ENCODE measurements around the gene SH3BP4.

Gene SH3BP4

DNA sequence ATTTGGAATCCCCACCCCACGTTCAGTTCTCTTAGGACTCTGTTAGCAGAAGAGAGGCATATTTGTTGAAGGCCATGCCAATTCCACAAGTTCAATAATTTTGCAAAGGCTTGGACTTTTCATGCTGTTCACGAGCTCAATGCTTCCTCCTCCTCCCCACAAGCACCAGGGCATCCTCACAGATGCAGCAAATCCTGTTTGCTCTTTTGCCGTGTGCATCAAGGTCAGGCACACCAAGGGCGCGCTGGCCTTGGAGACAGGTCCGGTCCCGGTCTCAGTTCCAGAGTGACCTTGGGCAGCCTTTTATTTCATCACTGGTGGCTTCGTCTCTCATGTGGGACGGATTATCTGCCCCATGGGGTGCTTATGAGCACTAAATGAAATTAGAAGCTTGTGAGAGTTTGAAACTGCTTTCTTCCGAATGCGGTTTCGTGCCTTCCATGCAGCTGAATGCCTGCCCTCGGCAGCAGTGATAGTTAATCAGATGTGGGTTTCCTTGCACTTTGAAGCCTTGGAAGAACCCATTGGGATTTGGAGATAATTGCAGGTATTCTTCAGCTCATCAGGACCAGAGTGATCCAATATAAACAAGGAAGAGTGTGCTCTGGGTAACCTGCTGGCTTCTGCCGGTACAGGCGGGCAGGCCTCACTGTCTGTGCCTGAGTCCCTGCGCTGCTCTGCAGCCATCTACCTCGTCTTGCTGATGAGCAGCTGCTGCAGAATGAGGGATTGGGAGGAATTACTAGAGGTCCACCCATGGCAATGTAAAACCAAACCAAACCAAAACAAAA, 140.8 kb downstream of the SH3BP4 start:
- no peak for DNase-seq (ENCODE audit: low spot score)

DNA sequence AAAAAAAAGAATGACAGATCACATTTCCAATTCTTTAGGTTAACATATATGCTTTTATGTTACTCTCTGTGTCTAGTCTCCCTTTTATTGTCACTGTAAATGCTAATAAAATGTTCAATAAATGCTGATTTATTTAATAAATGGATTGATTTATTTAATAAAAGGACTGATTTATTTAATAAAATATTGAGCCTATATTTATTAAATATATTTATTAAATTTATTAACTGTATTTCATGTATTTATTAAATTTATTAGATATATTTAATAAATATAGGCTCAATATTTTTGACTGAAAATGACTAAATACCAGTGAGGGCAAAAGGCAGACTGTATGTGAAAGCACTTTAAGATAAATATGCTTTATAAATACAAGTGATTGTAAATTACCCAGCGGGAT, 142.6 kb downstream of the SH3BP4 start:
- DNase-seq (ENCODE audit: low spot score): no peak

DNA sequence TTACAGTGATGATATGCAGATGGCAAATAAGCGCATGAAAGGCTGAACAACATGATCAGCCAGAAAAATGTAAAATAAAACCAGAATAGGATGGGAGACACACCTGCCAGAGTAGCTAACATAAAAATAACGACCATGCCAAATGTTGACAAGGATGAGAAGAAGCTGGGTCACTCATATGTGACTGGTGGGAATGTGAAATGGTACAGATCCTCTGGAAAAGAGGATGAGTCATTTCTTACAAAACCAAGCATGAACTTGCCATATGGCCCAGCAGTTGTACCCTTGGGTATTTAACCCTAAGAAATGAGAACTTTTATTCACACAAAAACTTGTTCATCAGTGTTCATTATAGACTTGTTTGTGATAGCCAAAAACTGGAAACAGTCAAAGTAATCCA, 143.8 kb downstream of the SH3BP4 start:
- no peak for DNase-seq (ENCODE audit: low spot score)

DNA sequence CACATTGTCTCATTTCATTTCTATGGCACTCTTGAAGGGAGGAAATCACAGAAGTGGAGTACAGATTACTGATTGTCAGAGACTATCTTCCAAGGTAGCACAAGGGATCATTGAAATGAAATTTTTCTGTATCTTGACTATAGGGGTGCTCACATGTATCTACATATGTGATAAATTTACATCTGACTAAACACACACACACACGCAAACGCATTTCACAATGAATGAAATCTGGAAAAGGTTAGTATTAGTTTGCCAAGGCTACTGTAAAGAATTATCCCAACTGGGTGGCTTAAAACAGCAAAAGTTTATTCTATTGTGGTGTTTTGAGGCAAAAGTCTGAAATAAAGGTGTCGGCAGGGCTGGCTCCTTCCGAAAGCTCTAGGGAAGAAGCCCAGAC, 144.6 kb downstream of the SH3BP4 start:
- no peak for DNase-seq (ENCODE audit: low spot score)

DNA sequence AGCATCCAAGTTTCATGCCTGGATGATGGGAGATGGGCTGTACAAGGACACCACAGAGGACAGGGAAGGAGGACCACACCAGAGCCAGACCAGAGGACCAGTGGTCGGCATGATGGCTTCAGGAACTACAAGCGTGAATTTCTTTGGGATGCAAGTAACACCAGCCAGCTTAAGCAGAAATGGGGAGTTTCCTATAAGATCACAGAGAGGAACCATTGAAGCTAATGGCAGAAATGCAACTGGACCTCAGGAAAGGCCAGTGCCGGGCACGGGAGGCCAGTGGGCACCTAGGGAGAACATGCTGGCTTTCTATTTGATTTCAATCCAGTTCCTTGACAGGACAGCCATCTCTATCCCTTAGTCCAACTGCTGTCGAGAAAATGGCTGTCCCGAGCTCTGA, 145.4 kb downstream of the SH3BP4 start:
- no peak for DNase-seq (ENCODE audit: low spot score)

DNA sequence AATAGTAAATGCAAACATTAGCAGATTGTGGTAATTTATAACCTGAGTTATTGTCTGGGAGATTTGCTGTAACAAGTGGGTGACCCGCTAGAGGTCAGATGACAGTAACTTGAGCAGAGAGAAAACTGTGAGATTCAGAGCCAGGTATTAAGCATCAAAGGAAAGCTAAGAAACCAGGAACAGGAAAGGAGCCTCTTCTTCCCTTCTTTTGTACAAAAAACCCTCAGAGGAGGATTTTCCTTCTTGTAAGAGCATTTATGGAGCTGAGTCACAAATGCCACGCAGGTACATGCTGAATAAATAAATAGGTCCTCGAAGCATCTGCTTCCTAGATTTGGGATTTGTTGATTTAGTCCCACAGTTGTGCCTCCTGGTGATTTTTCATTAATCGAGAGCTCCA, 146.5 kb downstream of the SH3BP4 start:
- no peak for DNase-seq (ENCODE audit: low spot score)

DNA sequence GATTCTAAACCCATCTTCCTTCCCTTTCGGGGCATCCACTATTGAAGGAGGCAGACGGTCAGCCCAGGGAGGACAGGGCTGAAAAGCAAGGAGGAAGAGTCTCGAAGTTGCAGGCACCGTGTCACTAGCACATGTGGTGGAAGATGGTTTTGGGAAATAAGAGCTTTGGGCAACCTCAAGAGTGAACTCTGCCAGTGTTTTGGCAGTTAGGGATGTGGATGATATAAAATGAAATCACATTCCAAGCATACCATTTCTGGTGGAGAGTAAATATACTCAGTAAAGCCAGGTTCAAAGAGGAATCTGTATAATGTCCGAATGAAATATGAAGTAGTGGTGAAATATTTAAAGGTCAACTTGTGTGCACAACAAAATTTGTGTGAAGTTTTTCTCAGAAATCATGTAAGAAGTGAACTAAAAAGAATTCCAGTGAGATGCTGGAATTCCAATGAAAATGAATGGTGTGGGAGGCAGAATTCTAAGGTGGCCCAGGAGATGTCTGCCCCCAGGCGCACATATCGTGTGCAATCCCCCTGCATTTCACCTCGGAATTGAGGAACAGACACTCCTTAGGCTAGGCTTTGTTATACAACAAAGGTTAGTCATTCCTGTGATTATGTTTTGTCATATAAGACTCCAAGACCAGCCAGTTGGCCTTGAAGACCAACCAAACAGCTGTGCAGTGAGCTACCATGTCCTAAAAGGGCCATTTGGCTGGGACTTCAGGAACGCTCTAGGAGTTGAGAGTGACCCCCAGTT, 147.1 kb downstream of the SH3BP4 start:
- DNase-seq (ENCODE audit: low spot score): no peak

DNA sequence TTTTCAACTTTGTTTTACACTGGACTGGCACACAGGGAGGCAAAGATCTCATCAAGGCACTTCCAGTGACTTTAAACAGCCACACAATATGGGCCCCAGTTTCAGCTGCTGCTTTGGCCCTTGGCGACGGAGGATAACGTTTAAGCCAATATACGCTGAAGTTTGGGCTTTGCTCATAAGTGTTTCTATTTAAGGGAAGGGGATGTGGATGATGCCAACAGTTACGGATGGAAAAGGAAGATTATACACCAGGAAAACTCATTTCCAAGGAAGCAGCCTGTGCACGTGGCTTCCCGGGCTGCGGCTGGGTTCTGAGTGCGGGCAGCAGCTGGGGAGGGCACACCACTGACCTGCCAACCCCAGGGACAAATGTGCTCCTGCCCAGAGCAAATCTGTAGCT, 151.1 kb downstream of the SH3BP4 start:
- DNase-seq (ENCODE audit: low spot score): no peak
